Spleen (tissue), 11 donors: ENCODE results near the gene GYG1. TPM values are rescaled to one million over a fixed set of nuclear protein-coding genes. Genes with fewer than 3 reads are reported as not detected.

Source experiments
- DNase-seq: peaks from one replicate; pipeline ENCODE4 v3.0.0-alpha.2; 2020
- H3K27ac ChIP-seq, 8 donors: fragments of 200-600 bp; sonication (generic) in 7 of 8; 1 replicate in 4 of 8; 2 replicates in 4 of 8; pipeline versions ENCODE4 v1.5.0 to v1.8.0; 2016 to 2021; ENCODE audit warnings: inconsistent platforms in 4 of 8, mild to moderate bottlenecking in 4 of 8, moderate library complexity in 1 of 8
- H3K27me3 ChIP-seq, 7 donors: fragments of 200-600 bp; sonication (generic) in 6 of 7; replicated peaks in 1 of 7; 1 replicate in 4 of 7; 2 replicates in 3 of 7; pipeline versions ENCODE4 v1.5.0 to v1.8.0; 2016 to 2021; ENCODE audit warnings: inconsistent platforms in 3 of 7, mild to moderate bottlenecking in 1 of 7
- H3K36me3 ChIP-seq, 6 donors: fragments of 200-600 bp; sonication (generic) in 5 of 6; 1 replicate in 4 of 6; 2 replicates in 2 of 6; pipeline versions ENCODE4 v1.5.0 to v1.8.0; 2016 to 2021; ENCODE audit warnings: inconsistent platforms in 2 of 6
- H3K4me1 ChIP-seq, 6 donors: fragments of 200-600 bp; sonication (generic) in 5 of 6; 1 replicate in 3 of 6; 2 replicates in 3 of 6; pipeline versions ENCODE4 v1.5.0 to v1.8.0; 2016 to 2021; ENCODE audit warnings: inconsistent platforms in 3 of 6
- H3K4me3 ChIP-seq, 8 donors: fragments of 200-600 bp; sonication (generic) in 7 of 8; 1 replicate in 4 of 8; 2 replicates in 4 of 8; pipeline versions ENCODE4 v1.5.0 to v1.8.0; 2016 to 2021; ENCODE audit warnings: inconsistent platforms in 4 of 8, mild to moderate bottlenecking in 4 of 8, moderate library complexity in 2 of 8
- H3K9me3 ChIP-seq, 8 donors: fragments of 200-600 bp; sonication (generic) in 7 of 8; 1 replicate in 4 of 8; 2 replicates in 4 of 8; pipeline versions ENCODE4 v1.5.0 to v1.8.0; 2016 to 2021; ENCODE audit warnings: inconsistent platforms in 4 of 8
- CTCF ChIP-seq, 11 experiments: fragments of 200-600 bp in 7 of 11; fragments of 450-650 bp in 4 of 11; sonication (generic) in 4 of 11; IDR thresholded peaks in 8 of 11; conservative IDR thresholded peaks in 3 of 11; 1 replicate in 7 of 11; 2 replicates in 4 of 11; pipeline versions ENCODE4 v1.4.0 to v1.8.0; 2016 to 2021; ENCODE audit warnings: antibody characterized with exemption in 11 of 11, inconsistent platforms in 4 of 11, mild to moderate bottlenecking in 1 of 11
- POLR2A ChIP-seq, 3 donors: fragments of 450-650 bp; IDR thresholded peaks; one replicate each; pipeline ENCODE4 v1.5.1; 2017; ENCODE audit warnings: antibody characterized with exemption in 3 of 3, mild to moderate bottlenecking in 1 of 3
- POLR2AphosphoS5 ChIP-seq, 3 donors: sonication (generic); formaldehyde crosslinking; IDR thresholded peaks; one replicate each; pipeline ENCODE4 v1.5.1; 2017; ENCODE audit warnings: antibody characterized with exemption in 3 of 3
- WGBS, 5 donors: extraction: QIAGEN DNeasy Blood & Tissue Kit in 3 of 5; methylation state at CpG; one replicate each; pipeline versions ENCODE4 v1.1.5 to v1.1.7; 2013 to 2018; 5-methylcytosine and 5-hydroxymethylcytosine counted together
- intact Hi-C: fragments of 100-400 bp; cut with DNase I; formaldehyde crosslinking; loops from one replicate; pipeline ENCODE4 v1.15.0; 2023; ENCODE audit warnings: low total_unique reads
- polyA plus RNA-seq, 3 donors: library from polyadenylated mRNA; stranded (reverse); fragments of 200-250 nt; gene quantifications; one replicate each; pipeline ENCODE4 v1.2.1, GENCODE V29; 2013
- total RNA-seq, 7 donors: library from RNA; depleted of rRNA in 3 of 7; stranded (reverse); fragments of >200 nt in 3 of 7; fragmentation: NEBNext Ultra II Directional in 4 of 7; extraction: Animal tissue kit (Norgen Biotek cat#: 25700) in 4 of 7; gene quantifications; one replicate each; pipeline versions ENCODE4 v1.1.0 to v1.2.1, GENCODE V29; 2016 to 2021
- donor health status: healthy with polysubstance abuse.
- donor health status: DM: no; HTN: no; CAD: no; lungs with moderate emphysema.
- donor health status: DM: no; HTN: no; CAD: no.
- donor health status: Bipolar disorder and iron deficiency.
- donor health status: healthy.
- donor health status: DM: no; HTN: no; CAD: no.
- donor health status: DM: yes; HTN: yes; CAD: no.

GYG1 gene
- total and polyA plus RNA-seq, 10 donors, result 21.4 to 117 (median 54.8) TPM

- peak; percentile 74 for DNase-seq
- intact Hi-C loops, result no loop called here
- peak overlapping the region in 7 of 8 donors; percentile 94 to 99 (median 95) for H3K27ac ChIP-seq
These were observed 1.4 kb downstream of the GYG1 start for GRCh38 chr3:148992635-148993255.

GRCh38 chr3:148997623-148998022, 6.3 kb downstream of the GYG1 start:
- TF ChIP-seq POLR2AphosphoS5 (IDR thresholded peaks at IDR 0.05) (no peak), POLR2A (IDR thresholded peaks at IDR 0.05) (no peak), CTCF (IDR thresholded peaks at IDR 0.05 in 8 of 11, conservative IDR thresholded peaks at IDR 0.05 in 3 of 11) (no peak)
- Histone ChIP-seq H3K9me3 (no peaks in the 10 kb centered on the region), H3K36me3 (peaks cover 0 to 85% (median 33%) of the 10 kb centered on the region in 6 donors), H3K27ac (peak overlapping the region in 6 of 8 donors; percentile 64 to 86 (median 82)), H3K27me3 (no peaks in the 10 kb centered on the region), H3K4me1 (peaks cover 0 to 84% (median 41%) of the 10 kb centered on the region in 6 donors), H3K4me3 (no peak overlapping the region)
- no peak for DNase-seq
- WGBS, 5 donors, result 94 to 100% (median 96%) methylated on average over 1 of the region's 1 CpG
- intact Hi-C loops, result no loop called here

More at GRCh38 chr3:148992635-148993255, 1.4 kb downstream of the GYG1 start:
- 60 to 83% (median 75%) methylated on average over 10 of the region's 10 CpGs for WGBS, 5 donors
- H3K4me3 ChIP-seq, result peak overlapping the region in 7 of 8 donors; percentile 70 to 92 (median 88)
- H3K36me3 ChIP-seq, result peaks cover 0 to 41% (median 28%) of the 10 kb centered on the region in 6 donors
- no peaks in the 10 kb centered on the region for H3K27me3 ChIP-seq
- H3K9me3 ChIP-seq, result no peaks in the 10 kb centered on the region
- H3K4me1 ChIP-seq, result peaks cover 0 to 71% (median 33%) of the 10 kb centered on the region in 6 donors
- no peak for TF ChIP-seq POLR2A (IDR thresholded peaks at IDR 0.05)
- TF ChIP-seq POLR2AphosphoS5 (IDR thresholded peaks at IDR 0.05), result no peak
- TF ChIP-seq CTCF (IDR thresholded peaks at IDR 0.05 in 8 of 11, conservative IDR thresholded peaks at IDR 0.05 in 3 of 11), result no peak

GRCh38 chr3:148998297-148998696, 7.0 kb downstream of the GYG1 start:
- TF ChIP-seq CTCF (IDR thresholded peaks at IDR 0.05 in 8 of 11, conservative IDR thresholded peaks at IDR 0.05 in 3 of 11) (no peak), POLR2A (IDR thresholded peaks at IDR 0.05) (no peak), POLR2AphosphoS5 (IDR thresholded peaks at IDR 0.05) (no peak)
- H3K9me3 ChIP-seq, result no peaks in the 10 kb centered on the region
- H3K27ac ChIP-seq, result peak overlapping the region in 7 of 8 donors; percentile 46 to 86 (median 81)
- intact Hi-C loops, result no loop called here
- H3K4me1 ChIP-seq, result peaks cover 0 to 79% (median 37%) of the 10 kb centered on the region in 6 donors
- H3K36me3 ChIP-seq, result peaks cover 0 to 88% (median 33%) of the 10 kb centered on the region in 6 donors
- DNase-seq, result no peak
- WGBS, 5 donors, result 84 to 91% (median 86%) methylated on average over 5 of the region's 5 CpGs
- H3K27me3 ChIP-seq, result no peaks in the 10 kb centered on the region
- peak overlapping the region in 1 of 8 donors; percentile 30 for H3K4me3 ChIP-seq

- Histone ChIP-seq H3K4me1 (peaks cover 0 to 79% (median 34%) of the 10 kb centered on the region in 6 donors), H3K36me3 (peaks cover 0 to 90% (median 33%) of the 10 kb centered on the region in 6 donors), H3K27ac (peak overlapping the region in 7 of 8 donors; percentile 46 to 86 (median 81)), H3K4me3 (peak overlapping the region in 2 of 8 donors; percentile 15 to 30), H3K27me3 (no peaks in the 10 kb centered on the region), H3K9me3 (no peaks in the 10 kb centered on the region)
- no peak for DNase-seq
- no peak for TF ChIP-seq POLR2A (IDR thresholded peaks at IDR 0.05)
- TF ChIP-seq POLR2AphosphoS5 (IDR thresholded peaks at IDR 0.05), result no peak
- no peak for TF ChIP-seq CTCF (IDR thresholded peaks at IDR 0.05 in 8 of 11, conservative IDR thresholded peaks at IDR 0.05 in 3 of 11)
- intact Hi-C loops, result no loop called here
- WGBS, 5 donors, result 21 to 44% (median 37%) methylated on average over 7 of the region's 7 CpGs
These were observed 7.5 kb downstream of the GYG1 start for GRCh38 chr3:148998715-148999423.
